ENCODE measurements around the gene AGK.
"Not testable (repeated sequence)": the region's sequence is repeated elsewhere in the genome, so short reads cannot be mapped to it uniquely, and the experiment has no call there.

Gene AGK

DNA sequence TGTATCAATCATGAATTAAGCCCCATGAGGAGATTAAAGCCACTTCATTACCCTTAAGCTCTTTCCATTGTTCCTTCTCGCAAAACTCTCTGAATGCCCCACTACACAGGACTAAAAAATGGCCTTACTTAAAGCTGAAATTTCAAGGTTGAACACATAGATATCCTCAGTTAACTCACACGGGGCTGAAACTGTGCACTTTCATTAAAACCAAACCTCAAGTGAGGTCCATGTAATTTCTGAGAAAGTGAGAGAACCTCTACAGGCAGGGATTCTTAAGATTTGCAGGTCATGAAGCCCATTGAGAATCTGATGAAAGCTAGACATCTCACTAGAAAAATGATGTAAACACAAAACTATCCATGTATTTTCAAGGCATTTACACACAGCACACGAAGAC lies 134.9 kb downstream of the AGK start:
- DNase-seq = no peak

DNA sequence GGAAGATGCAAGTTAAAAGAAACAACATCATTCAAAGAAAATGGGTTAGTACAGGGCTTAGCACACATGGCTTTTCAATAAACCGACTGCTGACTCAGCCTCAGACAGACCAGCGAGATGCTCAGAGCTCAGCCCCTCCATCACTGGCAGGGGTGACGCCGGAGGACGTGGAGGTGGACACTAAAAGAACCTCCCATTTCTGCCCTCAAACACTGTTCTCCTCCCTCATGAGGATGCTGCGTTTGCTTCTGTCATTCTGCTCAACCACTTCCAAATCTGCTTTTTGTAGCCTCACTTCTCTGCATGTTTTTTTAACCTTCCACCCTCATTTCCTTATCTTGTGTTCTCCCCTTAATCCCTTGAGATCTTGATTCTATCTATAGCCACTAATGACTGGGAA lies 135.5 kb downstream of the AGK start:
- DNase-seq = no peak

GRCh38 chr7:141688043-141688442 lies 136.8 kb downstream of the AGK start:
- DNase-seq = no peak

DNA sequence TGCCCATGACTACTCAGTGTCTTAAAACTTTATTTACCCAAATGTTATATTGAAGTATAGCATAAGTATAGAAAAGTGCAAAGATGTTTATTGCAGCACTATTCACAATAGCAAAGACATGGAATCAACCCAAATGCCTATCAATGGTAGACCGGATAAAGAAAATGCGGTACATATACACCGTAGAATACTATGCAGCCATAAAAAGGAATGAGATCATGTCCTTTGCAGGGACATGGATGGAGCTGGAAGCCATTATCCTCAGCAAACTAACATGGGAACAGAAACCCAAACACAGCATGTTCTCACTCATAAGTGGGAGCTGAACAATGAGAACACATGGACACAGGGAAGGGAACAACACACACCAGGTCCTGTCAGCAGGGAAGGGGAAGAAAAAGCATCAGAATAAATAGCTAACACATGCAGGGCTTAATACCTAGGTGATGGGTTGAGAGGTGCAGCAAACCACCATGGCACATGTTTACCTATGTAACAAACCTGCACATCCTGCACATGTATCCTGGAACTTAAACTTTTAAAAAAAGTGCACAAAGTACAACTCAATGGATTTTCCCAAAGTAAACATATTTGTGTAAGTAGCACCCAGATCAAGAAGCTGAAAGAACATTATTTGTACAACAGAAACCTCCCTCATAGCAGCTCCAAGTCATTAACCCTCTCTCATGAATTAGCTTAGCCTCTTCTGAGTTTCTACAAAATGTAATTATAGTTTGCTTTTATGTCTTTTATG lies 138.0 kb downstream of the AGK start:
- DNase-seq = not testable (repeated sequence)

- no peak for DNase-seq
These were observed 140.3 kb downstream of the AGK start for GRCh38 chr7:141691540-141691939.

- no peak for DNase-seq
These were observed 140.8 kb downstream of the AGK start for GRCh38 chr7:141691961-141692360.

- DNase-seq = no peak
These were observed 141.9 kb downstream of the AGK start for GRCh38 chr7:141693082-141693481.

DNA sequence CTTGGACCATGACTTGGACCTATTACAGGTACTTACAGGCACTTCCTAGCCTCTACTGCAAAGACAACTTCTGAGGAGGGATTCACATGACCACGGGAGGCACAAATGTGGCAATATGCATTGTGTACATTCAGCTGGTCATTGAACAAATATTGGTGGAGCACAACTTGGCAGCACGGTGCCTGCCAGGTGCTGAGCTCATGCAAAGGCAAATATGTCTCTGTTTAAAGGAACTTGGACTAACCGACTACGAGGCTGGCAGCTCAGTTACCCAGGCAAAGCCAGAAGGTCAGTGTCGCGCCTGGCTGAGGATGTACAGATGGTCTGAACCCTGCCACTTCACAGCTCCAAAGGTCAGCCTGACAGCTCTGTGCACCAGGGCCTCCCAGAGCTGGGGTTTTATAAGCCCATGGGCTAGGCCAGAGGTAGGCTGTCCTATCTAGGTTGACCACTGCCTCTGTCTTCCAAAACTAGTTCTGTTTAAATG lies 144.6 kb downstream of the AGK start:
- DNase-seq = no peak

- no peak for DNase-seq
These were observed 145.1 kb downstream of the AGK start for GRCh38 chr7:141696348-141696747.

DNA sequence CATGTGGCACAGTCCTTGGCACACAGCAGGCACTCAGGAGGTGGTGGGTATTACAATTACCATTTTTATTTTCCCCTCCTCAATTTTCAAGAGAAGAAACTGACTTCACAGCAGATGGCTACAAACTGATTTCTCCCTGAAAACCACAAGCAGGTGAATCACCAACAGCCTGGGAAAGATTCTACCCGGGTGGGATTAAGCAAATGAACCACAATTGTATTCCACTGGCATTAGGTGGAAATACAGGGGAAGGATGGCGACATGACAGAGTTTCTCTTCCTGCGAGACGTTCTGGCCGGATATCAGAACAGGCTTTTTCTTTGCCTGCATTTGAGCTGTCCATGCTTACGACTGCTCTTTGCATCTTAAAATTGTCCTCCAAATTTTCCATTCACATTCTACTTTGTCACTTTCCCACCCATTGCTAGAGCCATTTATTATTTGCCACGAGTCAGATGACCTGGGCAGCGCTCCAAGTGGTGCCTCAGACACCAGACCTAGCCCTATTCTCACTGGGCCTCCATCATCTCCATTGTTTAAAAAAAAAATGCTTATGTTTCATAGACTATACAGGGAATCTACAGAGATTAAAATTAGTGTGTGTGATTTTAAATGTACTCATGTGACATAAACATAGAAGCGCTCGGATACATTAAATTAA lies 146.1 kb downstream of the AGK start:
- no peak for DNase-seq

DNA sequence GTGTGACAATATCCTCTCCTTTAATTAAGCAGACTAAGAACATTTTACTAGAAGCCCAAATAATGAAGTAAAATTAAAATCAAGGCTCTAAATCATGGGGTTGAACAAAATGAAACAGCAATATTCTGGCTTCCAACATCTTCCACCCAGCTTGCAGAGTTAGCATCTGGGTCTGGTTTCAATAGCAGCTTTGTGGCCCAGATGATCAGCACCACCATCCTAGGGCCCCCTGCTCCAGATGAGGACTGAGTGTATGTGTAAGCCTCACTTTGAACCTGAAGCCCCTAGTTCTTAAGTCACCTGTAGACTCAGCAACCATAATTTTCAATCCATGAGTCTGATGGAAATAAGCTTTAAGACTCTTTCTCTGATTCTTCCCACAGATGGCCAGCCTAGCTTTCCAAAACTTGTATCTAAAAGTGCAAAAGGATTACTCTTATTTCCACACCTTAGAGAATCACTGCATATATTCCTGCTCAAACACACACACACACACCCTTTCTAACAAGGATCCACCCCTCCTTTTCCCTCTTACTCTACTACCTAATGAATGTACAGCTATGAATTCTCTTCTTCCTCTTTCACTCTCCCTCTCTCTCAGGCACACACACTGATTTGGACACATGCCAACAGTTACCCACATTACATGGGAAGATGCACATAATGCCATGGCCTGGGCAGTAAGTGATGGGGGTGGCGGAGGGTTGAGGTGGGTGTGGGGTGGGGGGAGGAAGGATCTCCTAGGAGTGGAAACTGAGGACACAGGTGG lies 147.2 kb downstream of the AGK start:
- no peak for DNase-seq

- DNase-seq = no peak
These were observed 148.7 kb downstream of the AGK start for GRCh38 chr7:141699860-141700259.

- no peak for DNase-seq
These were observed 149.2 kb downstream of the AGK start for GRCh38 chr7:141700296-141700847.

GRCh38 chr7:141700848-141701371 lies 149.7 kb downstream of the AGK start:
- no peak for DNase-seq

DNA sequence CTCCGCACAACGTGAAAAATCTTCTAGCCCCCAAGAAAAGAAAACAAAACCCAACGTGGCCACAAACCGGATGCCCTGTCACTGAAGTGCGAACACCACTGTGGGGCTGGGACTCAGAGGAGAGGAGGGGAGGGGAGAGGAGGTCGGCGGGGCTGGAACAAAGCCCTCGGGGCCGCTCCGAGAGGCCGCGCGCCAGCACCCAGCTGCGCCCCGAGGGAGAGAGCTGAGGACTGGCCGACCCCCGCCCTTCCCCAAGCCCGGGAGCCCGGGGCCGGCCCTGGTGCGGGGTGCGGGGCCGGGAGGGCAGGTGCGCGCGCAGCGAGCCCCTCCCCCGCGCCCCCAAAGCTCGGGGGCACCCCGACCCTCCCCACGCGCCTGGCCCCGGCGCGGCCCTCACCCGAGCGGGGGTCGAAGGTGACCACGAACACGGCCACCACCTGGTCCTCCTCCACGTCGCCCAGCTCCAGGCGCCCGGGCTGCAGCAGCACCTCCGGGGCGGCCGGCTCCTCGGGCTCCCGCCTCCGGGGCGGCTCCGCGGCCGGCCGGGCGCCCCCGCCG lies 150.4 kb downstream of the AGK start:
- no peak for DNase-seq

- no peak for DNase-seq
These were observed 150.9 kb downstream of the AGK start, which contains the start of gene DENND11 for GRCh38 chr7:141702047-141702567. TSS of gene DENND11 (minus strand) at chr7:141702166. CDS start at chr7:141702153, 13 bp downstream.

GRCh38 chr7:141702892-141703291 lies 151.7 kb downstream of the AGK start:
- no peak for DNase-seq

DNA sequence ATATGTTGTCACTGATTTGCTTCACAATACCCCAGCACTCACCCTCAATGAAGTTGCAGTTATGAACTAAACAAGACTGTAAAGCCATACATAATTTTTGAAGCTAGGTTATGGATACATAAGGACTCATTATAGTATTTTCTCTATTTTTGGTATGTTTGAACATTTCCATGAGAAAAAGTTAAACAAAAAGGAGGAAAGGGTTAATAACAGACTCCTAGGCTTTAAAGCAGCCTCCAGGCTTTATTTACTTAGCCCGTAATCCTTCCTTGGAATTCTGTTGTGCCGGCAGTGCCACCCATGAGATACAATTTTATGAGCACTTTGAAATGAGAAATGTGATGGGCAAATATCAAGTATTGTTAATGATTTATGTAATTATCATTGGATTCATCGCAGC lies 152.9 kb downstream of the AGK start:
- no peak for DNase-seq

DNA sequence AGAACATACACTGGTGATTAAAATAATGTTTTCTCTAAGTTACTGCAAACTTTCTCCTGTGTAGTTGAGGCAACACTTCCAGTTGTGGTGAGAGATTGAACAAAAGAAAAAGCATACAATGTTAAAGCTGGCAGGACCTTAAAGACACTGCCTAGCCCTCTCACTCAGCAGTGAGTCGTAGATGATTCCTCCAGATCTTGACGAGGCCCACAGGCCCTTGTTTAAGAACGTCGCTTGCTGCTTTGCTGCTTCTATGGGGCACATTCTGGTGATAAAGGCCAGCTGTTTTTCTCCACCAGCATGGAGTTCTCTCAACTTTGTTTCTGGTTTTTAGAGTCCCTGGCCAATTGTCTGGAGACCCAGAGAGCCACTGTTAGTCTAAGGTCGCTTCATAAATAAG lies 153.5 kb downstream of the AGK start:
- no peak for DNase-seq

All from NCI-H524 treated with DMSO at 0.1 percent for 48 hours (cell line).